T-helper 1 cell treated with Interleukin-12 subunit alpha and Interleukin-12 subunit beta and Interleukin-4 antibody, amounts not matched to agents 30 ng/mL and 1 ng/mL, for 36 hours (primary cell): Measurements from ENCODE around the gene C11orf58. TPM values are rescaled to one million over a fixed set of nuclear protein-coding genes. Genes with fewer than 3 reads are reported as not detected.

Experiments used
- intact Hi-C: fragments of 100-400 bp; cut with micrococcal nuclease; formaldehyde crosslinking; loops from one replicate; pipeline ENCODE4 v1.15.1; 2024
- total RNA-seq: library from RNA; stranded (reverse); gene quantifications from 2 replicates; pipeline ENCODE4 v1.2.3, GENCODE V29; 2022

Gene C11orf58
- total RNA-seq, 1 donor from 2014 or later = 130 TPM

DNA sequence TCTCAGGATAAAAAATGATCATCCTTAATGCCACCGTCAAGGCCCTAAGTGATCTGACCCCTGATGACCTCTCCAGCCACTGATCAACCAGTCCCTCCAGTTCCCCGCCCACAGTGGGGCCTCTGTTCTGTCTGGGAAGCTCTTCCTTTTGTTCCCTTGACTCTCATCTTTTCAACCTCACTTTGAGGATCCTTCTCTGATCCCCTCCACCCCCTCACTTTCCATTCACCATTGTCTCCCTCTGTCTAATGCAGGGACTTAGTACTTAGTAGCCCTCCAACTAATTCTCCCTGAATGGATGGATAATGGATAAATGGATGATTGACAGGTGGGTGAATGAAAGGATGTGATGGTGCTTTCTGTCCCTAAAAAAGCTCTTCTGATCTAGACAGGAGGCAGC lies 45.6 kb downstream of the C11orf58 start:
- intact Hi-C loops = no loop called here

DNA sequence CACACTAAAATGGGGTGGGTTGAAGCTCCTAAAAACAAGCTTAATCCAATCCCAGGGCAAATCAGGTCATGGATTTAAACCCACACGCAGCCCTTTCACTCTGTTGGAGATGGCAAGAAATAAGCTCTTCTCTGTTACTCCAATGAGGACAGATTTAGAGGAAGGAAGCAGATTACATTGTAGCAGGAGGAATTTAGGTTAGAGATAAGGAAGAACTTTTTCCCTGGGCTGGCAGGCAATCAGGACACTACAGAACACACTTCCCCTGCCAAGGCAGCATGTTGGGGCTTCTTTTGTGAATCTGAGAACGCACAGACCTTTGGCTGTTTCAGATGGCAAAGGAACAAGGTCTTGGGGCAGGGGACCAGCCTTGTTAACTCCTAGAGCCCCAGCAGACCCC lies 46.2 kb downstream of the C11orf58 start:
- intact Hi-C loops = loop anchor here (1.0 to 5.0 kb wide), 2 partner anchors 36 to 293 kb away; partner anchors contain the start of gene RPS13

DNA sequence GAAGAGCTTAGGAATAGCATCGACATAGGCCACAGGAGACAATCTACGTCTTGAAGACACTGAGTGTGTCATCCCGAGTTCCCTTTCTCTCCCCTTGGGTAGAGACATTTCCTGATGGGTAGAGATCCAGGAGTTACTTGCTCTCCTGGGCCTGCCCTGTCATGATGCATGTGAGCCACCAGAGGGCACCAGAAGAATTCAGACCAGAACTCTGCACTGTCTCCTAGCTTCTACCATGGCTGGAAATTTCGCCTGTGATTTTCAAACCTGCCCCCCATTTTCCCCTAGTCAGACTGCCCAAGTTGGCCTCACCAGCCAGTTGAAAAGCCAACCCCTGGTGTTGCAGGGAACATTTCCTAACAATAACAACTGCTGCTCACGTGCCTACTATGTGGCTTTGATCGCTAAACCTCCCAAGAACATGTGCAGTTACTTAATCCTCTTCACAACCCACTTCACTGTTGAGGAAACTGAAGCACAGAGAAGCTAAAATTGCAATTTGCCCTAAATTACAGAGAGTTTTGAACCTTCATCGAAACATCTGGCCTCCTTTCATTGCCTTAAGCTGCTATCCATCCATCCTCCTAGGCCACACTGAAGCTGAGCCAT lies 47.2 kb downstream of the C11orf58 start:
- intact Hi-C loops = loop anchor here (1.0 to 5.0 kb wide), 2 partner anchors 35 to 292 kb away; partner anchors contain the start of gene RPS13

DNA sequence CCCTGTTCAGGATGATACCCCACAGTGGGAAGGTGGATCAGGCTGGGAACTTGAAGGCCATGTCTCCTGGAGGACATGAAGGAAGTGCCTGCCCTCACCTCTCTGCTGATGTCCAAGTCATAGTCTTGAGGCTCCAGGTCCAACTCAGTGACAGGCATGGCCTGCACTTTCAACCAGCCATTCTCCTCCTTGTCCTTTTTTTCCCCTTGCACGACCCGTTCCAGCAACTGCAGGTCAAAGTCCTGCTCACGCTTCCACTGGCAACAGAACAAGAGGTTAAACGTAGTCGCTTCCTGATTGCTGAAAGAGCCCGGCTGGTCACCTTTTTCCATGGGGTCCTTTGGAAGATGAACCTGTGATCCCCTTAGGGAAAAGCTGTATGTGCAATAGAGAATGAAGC lies 47.7 kb downstream of the C11orf58 start:
- intact Hi-C loops = loop anchor here (5.0 kb wide), 1 partner anchor 291 kb away; the partner anchor contains the start of gene RPS13

DNA sequence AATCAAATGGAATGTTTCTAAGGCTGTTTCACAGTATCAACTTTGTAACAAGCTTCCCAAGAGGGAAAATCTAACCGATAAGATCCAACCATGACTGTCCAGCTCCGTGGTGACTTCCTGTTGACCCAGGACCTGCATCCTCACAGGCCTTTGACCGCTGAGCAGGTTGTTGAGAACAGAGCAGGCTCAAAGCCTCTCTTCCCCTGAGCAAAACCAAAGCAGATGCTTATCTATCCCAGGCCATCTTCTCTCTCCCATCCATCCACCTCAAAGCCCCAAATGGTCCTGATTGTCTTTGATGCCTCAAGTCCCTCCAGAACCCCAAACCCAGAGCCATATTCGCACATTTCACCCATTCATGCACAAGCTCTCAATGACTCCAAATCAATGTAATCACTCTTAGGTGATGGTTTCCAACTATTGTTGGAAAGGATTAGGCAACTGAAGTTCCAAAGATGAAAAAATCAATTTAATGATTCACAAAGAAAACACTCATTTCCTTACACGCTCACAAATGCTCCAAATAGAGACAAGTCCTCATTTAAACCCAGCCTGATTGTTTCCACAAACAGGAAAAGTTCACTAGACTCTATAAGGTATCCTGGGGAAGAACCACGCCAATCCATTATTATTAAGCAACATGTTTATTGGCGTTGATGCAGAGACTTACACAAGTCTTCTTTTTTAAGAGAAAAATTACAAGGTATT lies 48.7 kb downstream of the C11orf58 start:
- intact Hi-C loops = loop anchor here (5.0 kb wide), 1 partner anchor 290 kb away; the partner anchor contains the start of gene RPS13

DNA sequence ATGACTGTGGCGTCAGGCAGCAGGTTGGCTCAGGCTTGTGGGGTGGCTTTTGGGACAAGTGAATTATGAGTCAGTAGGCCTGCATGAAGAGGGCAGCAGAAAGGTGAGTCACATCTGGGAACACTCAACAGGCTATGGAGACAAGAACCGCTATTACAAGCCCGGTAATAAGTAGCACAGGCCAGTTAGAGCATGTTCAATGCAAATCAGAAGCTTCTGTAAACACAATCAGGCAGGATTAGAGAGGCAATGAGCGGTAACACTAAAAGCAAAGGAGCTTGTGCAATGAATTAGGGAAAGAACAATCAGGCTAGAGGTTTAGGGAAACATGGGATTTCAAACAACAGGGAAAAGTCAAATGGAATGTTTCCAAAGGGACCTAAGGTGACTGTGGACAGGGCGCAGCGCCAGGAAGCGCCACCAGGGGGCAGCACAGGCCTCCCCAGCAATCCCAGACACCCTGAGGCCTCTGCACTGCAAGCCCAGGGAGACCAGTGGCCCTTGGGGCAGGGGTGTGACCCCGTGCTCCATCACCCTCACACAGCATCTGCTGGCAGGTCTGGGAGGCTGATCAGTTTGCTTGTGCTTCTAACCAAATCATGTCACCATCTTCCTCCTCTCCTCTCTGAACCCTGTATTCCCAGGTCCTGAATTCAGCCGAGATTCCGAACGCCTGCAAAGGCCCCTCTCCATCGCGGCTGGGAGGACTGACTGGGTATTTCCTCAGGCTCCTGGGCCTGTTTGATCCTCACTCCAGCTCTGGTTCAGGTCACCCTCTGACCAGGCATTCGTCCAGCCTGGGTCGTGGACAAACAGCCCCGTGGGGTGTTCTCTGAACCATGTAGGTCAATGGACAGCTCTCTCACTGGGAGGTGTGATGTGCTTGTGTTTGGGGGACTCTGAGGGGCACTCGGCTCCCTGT lies 50.0 kb downstream of the C11orf58 start:
- intact Hi-C loops = loop anchor here (5.0 kb wide), 1 partner anchor 289 kb away; the partner anchor contains the start of gene RPS13

DNA sequence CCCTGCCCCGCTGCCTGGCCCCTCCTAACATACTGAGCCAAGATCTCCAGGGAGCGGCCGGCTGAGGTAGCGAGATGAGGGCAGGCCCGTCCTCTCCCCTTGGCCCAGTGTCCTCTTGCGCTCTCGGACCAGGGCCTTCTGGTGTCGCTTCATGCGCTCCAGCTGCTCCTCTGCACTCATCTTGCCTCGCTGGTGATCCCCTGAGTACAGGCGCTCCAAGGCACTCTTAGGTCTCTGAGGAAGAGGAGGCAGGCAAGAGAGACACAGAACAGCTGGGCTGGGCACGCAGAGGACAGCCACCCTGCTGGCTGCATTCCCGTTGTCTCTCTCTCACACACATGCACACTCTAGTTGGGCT lies 50.6 kb downstream of the C11orf58 start:
- intact Hi-C loops = loop anchor here (5.0 kb wide), 1 partner anchor 288 kb away; the partner anchor contains the start of gene RPS13

DNA sequence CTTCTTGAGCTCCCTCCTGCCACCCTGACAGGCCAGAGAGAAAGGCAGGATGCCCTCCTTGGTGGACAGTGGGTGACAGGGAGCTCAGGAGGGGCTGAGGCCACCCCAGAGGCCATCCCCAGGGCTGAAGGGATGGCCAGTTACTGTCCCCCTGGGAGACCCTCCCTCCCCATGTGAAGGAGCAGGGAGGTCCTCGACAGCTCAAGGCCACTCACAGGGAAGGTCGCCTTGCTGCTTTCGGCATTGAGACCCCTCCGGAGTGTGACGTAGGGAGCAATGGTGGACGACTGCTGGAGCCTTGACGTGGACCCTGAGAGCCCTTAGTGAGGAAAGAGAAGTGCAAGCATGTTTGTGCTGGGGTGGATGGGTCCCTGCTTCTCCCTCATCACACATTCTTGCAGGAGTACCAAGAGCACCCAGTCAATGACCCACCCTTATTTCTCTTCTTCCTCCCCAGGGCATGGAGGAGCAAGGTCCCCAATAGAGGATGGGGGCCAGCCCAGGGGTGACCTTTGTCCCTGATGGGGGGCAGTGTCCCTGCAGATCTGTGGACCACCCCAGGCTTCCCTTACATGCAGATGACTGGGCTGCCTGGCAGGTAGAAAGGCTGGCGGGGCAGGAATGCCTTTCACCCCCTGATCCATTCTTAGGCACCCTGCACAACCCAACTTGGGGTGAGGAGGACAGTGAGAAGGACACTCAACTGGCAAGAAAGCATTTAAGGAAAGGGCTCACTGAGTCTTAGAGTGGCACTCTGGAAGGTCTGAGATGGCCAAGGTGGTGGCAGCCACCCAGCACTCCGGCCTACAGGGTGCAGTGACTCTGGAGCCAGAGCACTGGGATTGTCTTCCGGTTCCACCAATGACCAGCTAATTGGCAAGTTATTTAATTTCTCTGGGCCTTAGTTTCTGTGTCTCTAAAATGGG lies 51.4 kb downstream of the C11orf58 start:
- intact Hi-C loops = loop anchor here (5.0 kb wide), 1 partner anchor 287 kb away; the partner anchor contains the start of gene RPS13

DNA sequence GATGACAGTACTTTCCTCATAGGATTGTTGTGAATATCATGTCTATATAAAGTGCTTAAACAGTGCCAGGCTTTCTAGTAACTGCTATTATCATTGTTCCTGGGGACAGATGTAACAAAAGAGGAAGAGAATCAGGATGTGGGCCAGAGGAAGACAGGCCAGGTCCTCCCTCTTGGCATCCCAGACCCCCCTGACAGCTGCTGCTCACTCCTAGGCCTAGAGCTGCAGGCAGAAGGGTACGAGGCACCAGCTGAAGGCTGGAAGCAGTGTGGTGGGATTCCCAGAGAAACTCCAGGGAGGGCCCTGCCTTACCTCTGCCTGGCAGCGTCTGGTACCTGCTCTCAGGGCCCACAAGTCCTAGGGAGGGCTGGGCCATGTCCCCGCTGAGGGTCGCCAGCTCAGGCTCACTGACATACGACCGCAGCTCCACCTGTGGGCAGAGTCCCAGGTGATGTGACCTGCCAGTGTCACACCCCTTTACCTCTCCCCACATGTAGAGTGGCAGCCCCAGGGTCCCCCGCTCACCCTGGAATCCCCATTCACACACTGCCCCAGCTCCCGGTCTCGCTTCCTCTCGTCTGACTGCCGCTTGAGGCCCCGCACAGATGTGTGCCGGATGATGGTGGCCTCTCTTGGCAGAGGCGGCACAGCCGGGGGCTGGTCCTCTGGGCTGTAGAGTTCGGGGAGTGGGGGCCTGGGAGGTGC lies 52.2 kb downstream of the C11orf58 start:
- intact Hi-C loops = no loop called here

DNA sequence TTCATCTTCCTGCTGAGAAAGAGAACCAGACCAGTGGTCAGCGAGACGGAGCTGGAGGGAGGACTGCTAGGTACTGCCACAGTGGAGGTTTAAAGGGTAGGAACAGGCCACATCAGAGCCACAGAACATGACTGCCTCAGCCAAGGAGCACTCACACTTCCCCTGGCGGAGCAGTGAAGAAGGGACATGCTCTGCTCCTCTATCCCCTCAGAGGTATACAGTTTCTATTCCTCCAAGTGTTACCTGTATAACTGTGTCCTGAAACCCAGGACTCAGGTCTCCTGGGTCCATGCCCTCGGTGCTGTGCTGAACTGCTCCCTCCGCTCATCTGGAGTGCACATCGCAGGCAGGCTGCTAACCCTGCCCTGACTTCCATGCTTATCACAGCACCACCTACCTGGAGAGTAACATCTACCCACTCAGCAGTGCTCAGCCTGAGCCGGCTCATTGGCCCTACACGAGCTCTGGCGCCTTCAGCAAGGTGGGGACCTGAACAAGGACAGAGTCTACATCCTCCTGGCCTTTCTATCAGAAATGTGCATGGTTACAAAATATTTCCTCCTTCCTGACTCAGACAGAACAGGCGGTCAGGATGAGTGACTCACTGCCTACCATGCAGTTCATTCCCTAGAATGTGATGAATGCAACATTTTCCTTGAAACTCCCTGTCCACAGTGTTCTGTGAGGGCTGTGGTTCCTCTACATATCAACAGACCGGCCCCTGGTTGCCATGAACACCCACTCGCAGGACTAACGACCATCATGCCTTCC lies 52.9 kb downstream of the C11orf58 start:
- intact Hi-C loops = no loop called here

DNA sequence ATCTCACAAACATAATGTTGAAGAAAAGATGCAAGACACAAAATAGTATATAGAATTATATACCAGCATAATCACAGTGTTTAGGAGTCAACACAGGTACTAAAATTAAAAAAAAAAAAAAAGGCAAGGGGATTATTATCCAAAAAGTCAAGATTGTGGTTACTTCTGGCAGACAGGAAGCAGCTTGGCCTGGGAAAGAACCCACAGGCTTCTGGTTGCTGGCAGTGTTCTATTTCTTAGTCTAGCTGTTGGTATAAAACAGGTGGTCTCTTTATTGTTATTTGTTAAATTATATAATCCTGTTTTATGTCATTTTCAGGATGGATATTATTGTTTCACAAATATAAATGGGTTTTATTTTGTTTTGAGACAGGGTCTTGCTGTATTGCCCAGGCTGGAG lies 54.0 kb downstream of the C11orf58 start:
- intact Hi-C loops = no loop called here

DNA sequence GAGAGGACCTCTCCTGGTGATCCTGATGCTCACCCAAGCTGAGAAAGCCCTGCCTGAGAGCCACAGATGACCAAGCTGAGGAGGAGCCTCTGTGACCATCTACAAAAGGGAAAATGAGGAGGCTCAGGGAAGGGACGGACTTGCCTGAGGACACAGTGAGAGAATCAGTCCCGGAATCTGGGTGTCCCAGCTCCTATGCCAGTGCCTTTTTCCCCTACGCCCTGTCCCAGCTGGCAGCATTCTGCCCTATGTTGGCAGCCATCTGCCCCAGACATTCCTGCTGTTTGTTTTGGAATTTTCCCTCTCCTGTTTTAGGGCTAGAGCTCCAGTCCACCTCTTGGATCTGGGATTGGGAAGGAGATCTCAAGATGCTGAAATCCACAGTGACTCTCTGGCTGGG lies 54.6 kb downstream of the C11orf58 start:
- intact Hi-C loops = no loop called here

DNA sequence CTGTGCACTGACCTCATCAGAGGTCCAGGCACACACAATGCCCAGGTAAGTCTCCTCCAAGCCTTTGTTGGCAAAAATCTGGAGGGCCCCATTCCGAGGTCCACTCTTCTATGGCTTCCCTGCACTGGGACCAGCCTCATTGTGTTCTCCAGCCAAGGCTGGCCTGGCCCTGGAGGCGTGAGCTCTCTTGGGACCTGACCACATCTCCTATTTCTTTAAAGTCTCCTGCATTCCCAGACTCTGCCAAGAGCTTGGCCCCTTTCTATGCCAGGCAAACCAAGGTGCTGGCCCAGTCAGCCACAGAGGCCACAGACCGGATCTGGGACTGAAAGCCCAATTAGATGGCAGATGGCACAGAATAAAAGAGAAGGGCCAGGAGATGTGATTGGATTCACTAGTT lies 55.1 kb downstream of the C11orf58 start:
- intact Hi-C loops = no loop called here

DNA sequence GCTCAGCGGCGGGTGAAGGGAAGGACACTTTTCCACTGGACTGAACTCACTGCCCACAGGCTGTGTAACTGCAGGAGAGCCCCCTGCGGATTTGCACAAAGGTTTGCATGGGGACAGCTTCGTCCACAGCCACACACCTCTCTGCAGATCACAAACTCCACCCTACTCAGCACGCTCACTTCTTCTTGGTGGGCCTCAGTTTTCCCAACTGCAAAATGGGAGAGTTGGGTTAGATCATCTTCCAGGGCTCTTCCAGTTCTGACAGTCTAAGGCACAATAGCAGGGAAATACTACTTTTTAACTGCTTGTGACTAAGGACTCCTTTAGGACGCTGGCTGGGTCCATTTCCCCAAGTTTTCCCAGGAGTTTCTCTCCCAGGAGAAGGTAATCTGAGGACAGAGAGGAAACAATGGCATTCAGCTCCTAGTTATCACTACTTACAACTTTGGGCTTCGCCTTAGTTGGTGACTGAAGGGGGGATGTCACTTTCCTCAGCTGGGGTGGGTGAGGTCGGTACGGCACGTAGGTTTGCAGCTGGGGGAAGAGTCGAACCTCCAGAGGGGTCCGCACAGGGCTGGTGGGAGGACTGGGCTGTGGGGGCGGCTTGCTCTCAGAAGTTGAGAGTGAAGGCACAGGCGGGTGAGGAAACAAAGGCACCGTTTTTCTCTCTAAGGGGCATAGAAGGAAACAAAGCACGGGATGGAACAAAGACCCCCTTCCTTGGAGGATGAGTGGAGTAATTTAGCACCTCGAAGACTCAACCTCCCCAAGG lies 55.8 kb downstream of the C11orf58 start:
- intact Hi-C loops = no loop called here

DNA sequence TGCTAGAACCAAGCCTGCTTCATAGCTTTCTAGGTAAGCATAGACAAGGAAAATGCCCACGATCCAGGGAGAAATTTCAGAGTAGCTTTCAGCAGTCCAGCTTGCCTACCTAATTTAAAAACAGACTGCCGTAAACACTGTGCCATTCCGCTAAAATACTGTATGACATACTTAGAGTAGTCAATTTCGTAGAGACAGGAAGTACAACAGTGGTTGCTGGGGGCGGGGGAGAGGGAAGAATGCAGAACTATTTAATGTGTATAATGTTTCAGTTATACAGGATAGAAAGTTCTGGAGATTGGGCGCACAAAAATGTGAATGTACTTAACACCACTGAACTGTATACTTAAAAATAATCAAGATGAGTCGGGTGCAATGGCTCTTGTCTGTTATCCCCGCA lies 56.7 kb downstream of the C11orf58 start:
- intact Hi-C loops = no loop called here

DNA sequence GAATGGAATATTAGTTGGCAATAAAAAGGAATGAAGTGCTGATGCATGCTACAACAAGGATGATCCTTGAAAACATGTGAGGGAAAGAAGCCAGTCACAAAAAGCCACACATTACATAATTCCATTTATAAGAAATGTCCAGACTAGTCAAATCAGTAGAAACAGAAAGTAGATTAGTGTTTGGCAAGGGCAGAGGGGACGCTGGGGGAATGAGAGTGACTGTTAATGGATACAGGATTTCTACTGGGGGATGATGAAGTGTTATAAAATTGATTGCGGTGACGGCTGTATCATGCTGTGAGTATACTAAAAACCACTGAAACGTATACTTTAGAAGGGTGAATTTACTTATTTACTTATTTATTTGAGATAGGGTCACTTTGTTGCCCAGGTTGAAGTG lies 57.9 kb downstream of the C11orf58 start:
- intact Hi-C loops = no loop called here

DNA sequence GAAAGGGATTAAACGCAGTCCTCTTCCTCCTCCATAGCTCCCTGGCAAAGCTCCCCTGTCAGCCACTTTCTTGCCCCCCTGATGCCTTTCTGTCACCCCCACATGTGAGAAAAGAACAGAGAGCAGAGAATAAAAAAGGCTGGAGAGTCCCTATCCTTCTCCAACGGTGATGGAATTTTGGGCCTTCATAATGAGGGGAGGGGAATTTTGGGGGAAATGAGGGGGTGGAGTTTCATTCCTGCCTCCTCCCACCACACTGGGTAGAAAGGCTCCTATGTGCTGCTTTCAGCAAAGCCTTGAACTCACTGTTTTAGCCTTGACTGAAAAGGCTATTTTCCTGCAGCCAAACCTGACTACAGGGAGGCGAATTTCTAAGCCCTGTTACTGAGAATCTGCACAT lies 59.3 kb downstream of the C11orf58 start:
- intact Hi-C loops = no loop called here

DNA sequence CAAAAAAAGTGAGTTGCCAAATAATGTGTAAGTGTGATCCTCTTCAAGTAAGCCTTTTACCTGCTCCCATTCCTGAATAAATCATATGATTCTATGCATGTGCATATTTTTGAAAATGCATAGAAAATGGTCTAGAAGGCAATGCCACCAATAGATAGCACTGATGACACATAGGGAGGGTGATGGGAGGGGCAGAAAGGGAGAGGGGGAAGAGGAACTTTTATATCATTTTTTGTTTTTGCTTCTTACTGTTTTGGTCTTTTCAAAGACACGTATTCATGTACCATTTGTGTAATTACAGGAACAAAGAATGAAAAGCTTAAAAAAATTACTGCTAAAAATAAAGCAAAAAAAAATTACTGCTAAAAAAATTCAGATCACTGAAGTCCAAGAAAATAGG lies 60.8 kb downstream of the C11orf58 start:
- intact Hi-C loops = no loop called here
